ENCODE measurements around the gene C5orf22.

DNA sequence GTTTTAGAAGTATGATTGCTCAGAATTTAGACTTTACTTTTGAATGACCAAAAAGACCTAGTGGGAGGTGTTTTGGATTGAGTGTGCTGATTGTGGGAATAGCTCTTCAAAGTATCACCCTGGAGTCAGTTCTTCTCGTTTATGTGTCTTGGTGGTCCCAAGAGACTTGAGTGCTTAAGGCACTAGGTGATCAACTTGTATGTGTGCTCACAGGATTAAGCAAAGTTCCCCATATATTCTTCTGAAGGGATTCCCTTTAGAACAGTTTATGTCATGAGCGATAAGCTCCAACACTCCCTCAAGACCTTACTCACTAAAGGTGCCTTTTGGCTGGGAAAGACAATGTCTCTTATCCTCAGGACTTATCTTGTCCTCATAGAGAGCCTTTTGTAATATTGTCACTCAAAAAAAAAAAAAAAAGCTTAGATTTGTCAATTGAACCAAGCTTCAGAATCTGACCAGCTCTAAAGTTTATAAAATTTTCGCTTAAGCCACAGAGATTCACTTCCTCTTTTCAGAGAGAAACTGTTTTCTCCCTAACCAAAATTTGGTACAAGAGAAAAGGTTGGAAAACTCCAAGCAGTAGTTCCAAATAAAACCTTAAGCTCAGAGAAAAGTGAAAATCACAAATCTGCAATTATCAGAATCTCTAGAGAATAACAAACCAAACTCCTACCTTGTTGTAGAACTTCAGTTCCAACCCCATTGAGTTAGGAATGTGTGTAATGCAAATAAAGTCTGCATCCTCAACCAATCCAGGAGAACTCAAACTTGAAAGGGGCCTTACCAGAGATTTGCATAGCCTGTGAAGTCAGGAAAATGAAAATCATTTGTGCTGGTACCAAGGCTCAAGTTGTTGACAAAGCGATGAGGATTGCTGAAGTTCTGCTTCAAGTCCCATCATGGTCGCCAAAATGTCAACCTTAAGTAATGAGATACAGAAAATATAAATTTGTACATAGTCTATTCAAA lies 66.8 kb downstream of the C5orf22 start:
- no peak for TF ChIP-seq POLR2AphosphoS5 (IDR thresholded peaks at IDR 0.05; ENCODE audit: borderline replicate concordance, low read depth, low read length)
- no peak for TF ChIP-seq EZH2 (IDR thresholded peaks at IDR 0.05)

All from SK-N-MC (cell line).